HEK293T (cell line): ENCODE data around the gene MYLK.

Experiments
- BHLHE40 ChIP-seq: fragments of 450-650 bp; IDR thresholded peaks from 2 replicates; pipeline ENCODE4 v1.6.1; 2016; ENCODE audit warnings: mild to moderate bottlenecking, moderate library complexity, borderline replicate concordance
- CTBP1 ChIP-seq: fragments of 450-650 bp; IDR thresholded peaks from 2 replicates; pipeline ENCODE4 v1.6.1; 2016; ENCODE audit warnings: borderline replicate concordance
- ELF4 ChIP-seq: fragments of 450-650 bp; IDR thresholded peaks from 2 replicates; pipeline ENCODE4 v1.6.1; 2017; ENCODE audit warnings: antibody characterized with exemption
- FOXA1 ChIP-seq: fragments of 450-650 bp; IDR thresholded peaks from 2 replicates; pipeline ENCODE4 v1.6.1; 2016; ENCODE audit warnings: mild to moderate bottlenecking
- FOXK2 ChIP-seq: fragments of 450-650 bp; IDR thresholded peaks from 2 replicates; pipeline ENCODE4 v1.6.1; 2016; ENCODE audit warnings: mild to moderate bottlenecking
- FOXM1 ChIP-seq: fragments of 450-650 bp; IDR thresholded peaks from 2 replicates; pipeline ENCODE4 v1.6.1; 2017; ENCODE audit warnings: mild to moderate bottlenecking, borderline replicate concordance
- HDGF ChIP-seq: fragments of 450-650 bp; IDR thresholded peaks from 2 replicates; pipeline ENCODE4 v1.6.1; 2017; ENCODE audit warnings: antibody characterized with exemption, borderline replicate concordance
- L3MBTL2 ChIP-seq: fragments of 450-650 bp; conservative IDR thresholded peaks from 2 replicates; pipeline ENCODE4 v1.6.1; 2016; ENCODE audit warnings: mild to moderate bottlenecking
- LEF1 ChIP-seq: fragments of 450-650 bp; IDR thresholded peaks from 2 replicates; pipeline ENCODE4 v1.6.1; 2017; ENCODE audit warnings: mild to moderate bottlenecking, borderline replicate concordance
- SP1 ChIP-seq: fragments of 450-650 bp; IDR thresholded peaks from 2 replicates; pipeline ENCODE4 v1.6.1; 2017
- SUZ12 ChIP-seq: fragments of 450-650 bp; IDR thresholded peaks from 2 replicates; pipeline ENCODE4 v1.6.1; 2016; ENCODE audit warnings: mild to moderate bottlenecking
- TARDBP ChIP-seq: fragments of 450-650 bp; IDR thresholded peaks from 2 replicates; pipeline ENCODE4 v1.6.1; 2016
- ZNF384 ChIP-seq: fragments of 450-650 bp; IDR thresholded peaks from 2 replicates; pipeline ENCODE4 v1.6.1; 2016
- TF ChIP-seq, protein P1 (sequence below): fragments of 450-650 bp; IDR thresholded peaks from 2 replicates; pipeline ENCODE4 v1.6.1; 2016

- TF ChIP-seq CTBP1 (no peak), ZNF384 (no peak), HDGF (no peak), BHLHE40 (no peak), L3MBTL2 (no peak), TARDBP (no peak), SUZ12 (no peak), FOXM1 (no peak), ELF4 (no peak), SP1 (no peak), FOXA1 (no peak), LEF1 (no peak), FOXK2 (no peak)
- TF ChIP-seq, protein P1, sequence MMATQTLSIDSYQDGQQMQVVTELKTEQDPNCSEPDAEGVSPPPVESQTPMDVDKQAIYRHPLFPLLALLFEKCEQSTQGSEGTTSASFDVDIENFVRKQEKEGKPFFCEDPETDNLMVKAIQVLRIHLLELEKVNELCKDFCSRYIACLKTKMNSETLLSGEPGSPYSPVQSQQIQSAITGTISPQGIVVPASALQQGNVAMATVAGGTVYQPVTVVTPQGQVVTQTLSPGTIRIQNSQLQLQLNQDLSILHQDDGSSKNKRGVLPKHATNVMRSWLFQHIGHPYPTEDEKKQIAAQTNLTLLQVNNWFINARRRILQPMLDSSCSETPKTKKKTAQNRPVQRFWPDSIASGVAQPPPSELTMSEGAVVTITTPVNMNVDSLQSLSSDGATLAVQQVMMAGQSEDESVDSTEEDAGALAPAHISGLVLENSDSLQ = no peak
Observed at GRCh38 chr3:123735456-123735855, 148.7 kb downstream of the MYLK start.
